K562 (cell line): ENCODE data around the gene IVL. TPM values are rescaled to one million over a fixed set of nuclear protein-coding genes. Genes with fewer than 3 reads are reported as not detected.

Source experiments
- ATAC-seq: fragments of 200-7000 bp; cut with Tn5 transposase; 3 replicates; pipeline ENCODE4 v1.9.1; 2020; ENCODE audit warnings: moderate library complexity
- Bru-seq: library from RNA; stranded (reverse); fragments of 400-500 nt; gene quantifications from one replicate; lab custom pipeline; 2021; lab: Mats Ljungman, UMichigan
- BruChase-seq, 2 experiments: library from RNA; stranded (reverse); fragments of 400-500 nt; gene quantifications; one replicate each; lab custom pipeline; 2021; lab: Mats Ljungman, UMichigan
- BruUV-seq: library from RNA; stranded (reverse); fragments of 400-500 nt; replicated peaks from 2 replicates; lab custom pipeline; 2021; lab: Mats Ljungman, UMichigan
- CTCF ChIA-PET: fragments of 300-600 bp; formaldehyde crosslinking; extraction: SDS; loops from one replicate; lab custom pipeline; 2021; ENCODE audit warnings: low intra/inter-chr PET ratio; lab: Yijun Ruan, JAX
- POLR2A ChIA-PET: fragments of 300-600, 350-650 bp; sonication (Branson Sonifier 250); formaldehyde crosslinking; extraction: SDS; loops from one replicate; lab custom pipeline; 2021; ENCODE audit warnings: antibody characterized with exemption, inconsistent platforms; lab: Yijun Ruan, JAX
- DNase-seq, 4 experiments: peaks; one replicate each; pipeline versions ENCODE4 v3.0.0 to v3.0.0-alpha.2; 2011 to 2018; ENCODE audit warnings: low spot score in 3 of 4, mixed read lengths in 3 of 4; ENCODE audit errors: extremely low read depth in 1 of 4
- FAIRE-seq: peaks from 2 replicates; lab custom pipeline; 2011; peaks lifted over from hg19 to GRCh38; lab: Jason Lieb, UNC
- H2AFZ ChIP-seq: 2 replicates; pipeline ENCODE4 v1.6.0; 2011; ENCODE audit warnings: low read depth, low read length, control low read depth, inconsistent platforms
- H3K27ac ChIP-seq: fragments of 200-600 bp; 3 replicates; pipeline ENCODE4 v1.8.0; 2011; ENCODE audit warnings: low read depth, mild to moderate bottlenecking, control low read depth, inconsistent platforms, low read length, moderate library complexity, mixed read lengths; ENCODE audit errors: extremely low read depth
- H3K27me3 ChIP-seq, 2 experiments: fragments of 300-600 bp in 1 of 2; 2 replicates in 1 of 2; 3 replicates in 1 of 2; pipeline versions ENCODE4 v1.6.0 to v1.8.0; 2011; ENCODE audit warnings: inconsistent platforms in 2 of 2, low read length in 2 of 2, mild to moderate bottlenecking in 1 of 2, mixed read lengths in 1 of 2, moderate library complexity in 1 of 2; ENCODE audit not compliant: control insufficient read depth in 2 of 2, insufficient read depth in 2 of 2
- H3K36me3 ChIP-seq: fragments of 300-600 bp; 3 replicates; pipeline ENCODE4 v1.8.0; 2011; ENCODE audit warnings: mild to moderate bottlenecking, low read length, inconsistent platforms; ENCODE audit not compliant: control insufficient read depth, insufficient read depth
- H3K4me1 ChIP-seq, 2 experiments: fragments of 200-600 bp in 1 of 2; replicated peaks in 1 of 2; 2 replicates in 1 of 2; 3 replicates in 1 of 2; pipeline versions ENCODE4 v1.5.1 to v1.8.0; 2011; ENCODE audit warnings: inconsistent platforms in 2 of 2, low read length in 2 of 2, mild to moderate bottlenecking in 1 of 2, mixed read lengths in 1 of 2, moderate library complexity in 1 of 2; ENCODE audit not compliant: control insufficient read depth in 2 of 2, insufficient read depth in 2 of 2
- H3K4me2 ChIP-seq: 2 replicates; pipeline ENCODE4 v1.6.1; 2011; ENCODE audit warnings: low read length, control low read depth, inconsistent platforms, mixed read lengths; ENCODE audit not compliant: insufficient read depth
- H3K4me3 ChIP-seq: fragments of 200-600 bp; sonication (generic), shearing (Covaris generic); 2 replicates; pipeline ENCODE4 v1.5.1; 2016; ENCODE audit warnings: control low read depth, inconsistent platforms
- H3K79me2 ChIP-seq: fragments of 200-600 bp; 3 replicates; pipeline ENCODE4 v1.8.0; 2011; ENCODE audit warnings: low read length, inconsistent platforms; ENCODE audit not compliant: control insufficient read depth, insufficient read depth
- H3K9ac ChIP-seq, 2 experiments: 2 replicates each; pipeline versions ENCODE4 v1.6.0 to v1.6.1; 2011; ENCODE audit warnings: low read depth in 2 of 2, low read length in 2 of 2, control low read depth in 1 of 2, inconsistent platforms in 1 of 2, mild to moderate bottlenecking in 1 of 2, mixed read lengths in 1 of 2; ENCODE audit not compliant: insufficient read depth in 1 of 2
- H3K9me1 ChIP-seq: one replicate; pipeline ENCODE4 v1.6.0; 2011; ENCODE audit warnings: inconsistent platforms, mild to moderate bottlenecking, low read length, moderate library complexity; ENCODE audit not compliant: control insufficient read depth, insufficient read depth
- H3K9me3 ChIP-seq: replicated peaks from 2 replicates; pipeline ENCODE4 v1.5.1; 2011; ENCODE audit warnings: low read depth, low read length, inconsistent platforms; ENCODE audit not compliant: control insufficient read depth, insufficient read depth
- H4K20me1 ChIP-seq: replicated peaks from 2 replicates; pipeline ENCODE4 v1.6.1; 2011; ENCODE audit warnings: low read length, inconsistent platforms, mixed read lengths; ENCODE audit not compliant: control insufficient read depth, insufficient read depth
- BACH1 ChIP-seq: fragments of 200-800 bp; sonication (Bioruptor generic); IDR thresholded peaks from 2 replicates; pipeline ENCODE4 v1.6.1; 2016; ENCODE audit warnings: missing genetic modification characterization, missing compliant biosample characterization
- MAZ ChIP-seq, 2 experiments: fragments of 450-650 bp in 1 of 2; sonication (generic) in 1 of 2; formaldehyde crosslinking; IDR thresholded peaks in 1 of 2; conservative IDR thresholded peaks in 1 of 2; 2 replicates each; pipeline versions ENCODE4 v1.4.0 to v1.5.0; 2020; ENCODE audit warnings: mild to moderate bottlenecking in 1 of 2, missing genetic modification reagents in 1 of 2
- PRDM10 ChIP-seq: fragments of 450-650 bp; IDR thresholded peaks from 2 replicates; pipeline ENCODE4 v1.6.1; 2018; ENCODE audit not compliant: partially characterized antibody
- SAP30 ChIP-seq: fragments of 200-600 bp; sonication (generic); IDR thresholded peaks from 2 replicates; pipeline ENCODE4 v1.6.1; 2012; ENCODE audit warnings: borderline replicate concordance, low read depth, mild to moderate bottlenecking, moderate library complexity, low read length, control low read depth, inconsistent platforms; ENCODE audit not compliant: insufficient read depth, poor library complexity, severe bottlenecking
- ZEB2 ChIP-seq: fragments of 450-650 bp; IDR thresholded peaks from 2 replicates; pipeline ENCODE4 v1.6.1; 2016
- WGBS: fragments of 100-300 bp; shearing (Covaris generic); methylation state at CpG from one replicate; pipeline ENCODE4 v1.1.6; 2016; ENCODE audit warnings: low coverage, mixed read lengths; ENCODE audit not compliant: insufficient coverage; ENCODE audit errors: missing lambda C conversion rate; 5-methylcytosine and 5-hydroxymethylcytosine counted together
- in situ Hi-C: fragments of 300-500 bp; cut with MboI; formaldehyde crosslinking; loops from 4 replicates; pipeline ENCODE4 v1.15.0; 2018; ENCODE audit warnings: inconsistent platforms, mixed read lengths
- intact Hi-C: fragments of 100-400 bp; cut with micrococcal nuclease; formaldehyde crosslinking; loops from 2 replicates; pipeline ENCODE4 v1.14.2; 2022
- long read RNA-seq, 3 experiments: library from polyadenylated mRNA in 2 of 3; library from RNA in 1 of 3; unstranded in 2 of 3; stranded (forward) in 1 of 3; transcript quantifications; one replicate each; pipeline ENCODE4 v2.0.0, GENCODE V29; 2019 to 2022
- polyA minus RNA-seq, 3 experiments: library from RNA; depleted of rRNA, polyadenylated mRNA; stranded (reverse); fragments of >200 nt; gene quantifications; 2 replicates each; pipeline ENCODE4 v1.2.3, GENCODE V29; 2011
- polyA plus RNA-seq, 8 experiments: library from polyadenylated mRNA; depleted of rRNA in 4 of 8; stranded (reverse) in 5 of 8; unstranded in 3 of 8; fragments of >200 nt; fragmentation: Nextera tagmentation in 2 of 8; fragmentation: Illumina TruSeq in 1 of 8; extraction: Ambion mirVana in 2 of 8; extraction: Trizol in 1 of 8; gene quantifications; 2 replicates each; pipeline versions ENCODE4 v1.2.1 to v1.2.3, GENCODE V29; 2011 to 2014; ENCODE audit warnings: inconsistent platforms in 1 of 8, missing spikeins in 1 of 8
- total RNA-seq, 7 experiments: library from RNA; depleted of rRNA in 6 of 7; stranded (reverse); fragments of >200 nt in 6 of 7; fragmentation: Illumina TruSeq in 2 of 7; extraction: Trizol in 2 of 7; gene quantifications; 2 replicates each; pipeline versions ENCODE4 v1.2.1 to v1.2.3, GENCODE V29; 2011 to 2021; ENCODE audit warnings: low replicate concordance in 1 of 7
- TF ChIP-seq, protein P1 (sequence below): fragments of 450-650 bp; formaldehyde crosslinking; IDR thresholded peaks from 2 replicates; pipeline ENCODE4 v1.4.0; 2022; ENCODE audit warnings: mild to moderate bottlenecking, moderate library complexity
- TF ChIP-seq, protein P2 (sequence below): fragments of 450-650 bp; formaldehyde crosslinking; IDR thresholded peaks from 2 replicates; pipeline ENCODE4 v1.4.0; 2022; ENCODE audit warnings: missing genetic modification characterization

The IVL gene, protein sequence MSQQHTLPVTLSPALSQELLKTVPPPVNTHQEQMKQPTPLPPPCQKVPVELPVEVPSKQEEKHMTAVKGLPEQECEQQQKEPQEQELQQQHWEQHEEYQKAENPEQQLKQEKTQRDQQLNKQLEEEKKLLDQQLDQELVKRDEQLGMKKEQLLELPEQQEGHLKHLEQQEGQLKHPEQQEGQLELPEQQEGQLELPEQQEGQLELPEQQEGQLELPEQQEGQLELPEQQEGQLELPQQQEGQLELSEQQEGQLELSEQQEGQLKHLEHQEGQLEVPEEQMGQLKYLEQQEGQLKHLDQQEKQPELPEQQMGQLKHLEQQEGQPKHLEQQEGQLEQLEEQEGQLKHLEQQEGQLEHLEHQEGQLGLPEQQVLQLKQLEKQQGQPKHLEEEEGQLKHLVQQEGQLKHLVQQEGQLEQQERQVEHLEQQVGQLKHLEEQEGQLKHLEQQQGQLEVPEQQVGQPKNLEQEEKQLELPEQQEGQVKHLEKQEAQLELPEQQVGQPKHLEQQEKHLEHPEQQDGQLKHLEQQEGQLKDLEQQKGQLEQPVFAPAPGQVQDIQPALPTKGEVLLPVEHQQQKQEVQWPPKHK
- total RNA-seq (2011; cell fraction: chromatin; rRNA removed; ENCODE audit: low replicate concordance), result not detected in 2 replicates
- total RNA-seq (2011; cell fraction: nucleolus; rRNA removed), result not detected in 2 replicates
- not detected in 2 replicates for total RNA-seq (2011; cell fraction: nucleoplasm; rRNA removed)
- total RNA-seq (2014; rRNA removed), result not detected in 2 replicates
- total RNA-seq (2014; rRNA removed; fragmentation: Illumina TruSeq; extraction: Trizol), result not detected in 2 replicates
- total RNA-seq (2015; rRNA removed; fragmentation: Illumina TruSeq; extraction: Trizol), result not detected in 2 replicates
- total RNA-seq (2021), result not detected in 2 replicates
- not detected in 2 replicates for polyA plus RNA-seq (2011; rRNA removed)
- polyA plus RNA-seq (2011; cell fraction: cytosol; rRNA removed), result not detected in 2 replicates
- polyA plus RNA-seq (2011; cell fraction: nucleus; rRNA removed), result not detected in 2 replicates
- polyA plus RNA-seq (2012), result not detected in 2 replicates
- polyA plus RNA-seq (2014; fragmentation: Illumina TruSeq; extraction: Trizol), result not detected in 2 replicates
- polyA plus RNA-seq (2014; fragmentation: Nextera tagmentation; extraction: Ambion mirVana), result not detected
- not detected in 2 replicates for polyA plus RNA-seq (2014; rRNA removed)
- not detected in 2 replicates for polyA minus RNA-seq (2011; rRNA and poly(A)+ RNA removed)
- not detected in 2 replicates for polyA minus RNA-seq (2011; cell fraction: cytosol; rRNA and poly(A)+ RNA removed)
- not detected in 2 replicates for polyA minus RNA-seq (2011; cell fraction: nucleus; rRNA and poly(A)+ RNA removed)
- not detected for Bru-seq, nascent RNA
- BruChase-seq, experiment 1, labeled RNA remaining after a 2-hour chase, result not detected
- BruChase-seq, experiment 2, labeled RNA remaining after a 6-hour chase, result not detected
- long read RNA-seq, experiment 1, result 0 reads
- long read RNA-seq, experiment 2, result 0 reads
- long read RNA-seq, experiment 3, result 0 reads

GRCh38 chr1:152907686-152908601, at the start of gene IVL:
IVL (plus strand) TSS chr1:152908546; CDS start chr1:152909798, 1,252 bp downstream.
- Histone ChIP-seq H3K4me2 (no peak within 1 kb of the TSS), H3K27ac (no peak within 1 kb of the TSS), H2AFZ (no peak within 1 kb of the TSS), H3K27me3 (peaks cover 0 to 4% of the 10 kb centered on the region in 2 experiments; a peak in 1 of 5 replicates), H3K9me3 (no peaks in the 10 kb centered on the region), H3K36me3 (no peaks in the 10 kb centered on the region), H4K20me1 (no peaks in the 10 kb centered on the region), H3K79me2 (no peaks in the 10 kb centered on the region), H3K9ac (no peak within 1 kb of the TSS), H3K4me3 (no peak within 1 kb of the TSS), H3K9me1 (no peaks in the 10 kb centered on the region), H3K4me1 (no peaks in the 10 kb centered on the region)
- FAIRE-seq, result no peak
- BruUV-seq, result no TSS peak
- no peak for ATAC-seq
- CTCF ChIA-PET, result no interaction called here
- WGBS, result 0% methylated on average over 4 of the region's 4 CpGs
- intact Hi-C loops, result no loop called here
- DNase-seq, result no peak
- POLR2A ChIA-PET, result interaction anchor here (1.2 kb wide), 1 partner anchor 9 kb away, joined by 3 read pairs; no protein-coding TSS in a partner anchor
- in situ Hi-C loops, result no loop called here
- TF ChIP-seq PRDM10 (no peak), ZEB2 (no peak), MAZ (CRISPR knock-in tag; conservative IDR thresholded peaks at IDR 0.05 in 1 of 2, IDR thresholded peaks at IDR 0.05 in 1 of 2) (no peak), SAP30 (no peak), BACH1 (no peak)
- TF ChIP-seq, protein P1, sequence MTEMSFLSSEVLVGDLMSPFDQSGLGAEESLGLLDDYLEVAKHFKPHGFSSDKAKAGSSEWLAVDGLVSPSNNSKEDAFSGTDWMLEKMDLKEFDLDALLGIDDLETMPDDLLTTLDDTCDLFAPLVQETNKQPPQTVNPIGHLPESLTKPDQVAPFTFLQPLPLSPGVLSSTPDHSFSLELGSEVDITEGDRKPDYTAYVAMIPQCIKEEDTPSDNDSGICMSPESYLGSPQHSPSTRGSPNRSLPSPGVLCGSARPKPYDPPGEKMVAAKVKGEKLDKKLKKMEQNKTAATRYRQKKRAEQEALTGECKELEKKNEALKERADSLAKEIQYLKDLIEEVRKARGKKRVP (CRISPR knock-in tag), result no peak
- TF ChIP-seq, protein P2, sequence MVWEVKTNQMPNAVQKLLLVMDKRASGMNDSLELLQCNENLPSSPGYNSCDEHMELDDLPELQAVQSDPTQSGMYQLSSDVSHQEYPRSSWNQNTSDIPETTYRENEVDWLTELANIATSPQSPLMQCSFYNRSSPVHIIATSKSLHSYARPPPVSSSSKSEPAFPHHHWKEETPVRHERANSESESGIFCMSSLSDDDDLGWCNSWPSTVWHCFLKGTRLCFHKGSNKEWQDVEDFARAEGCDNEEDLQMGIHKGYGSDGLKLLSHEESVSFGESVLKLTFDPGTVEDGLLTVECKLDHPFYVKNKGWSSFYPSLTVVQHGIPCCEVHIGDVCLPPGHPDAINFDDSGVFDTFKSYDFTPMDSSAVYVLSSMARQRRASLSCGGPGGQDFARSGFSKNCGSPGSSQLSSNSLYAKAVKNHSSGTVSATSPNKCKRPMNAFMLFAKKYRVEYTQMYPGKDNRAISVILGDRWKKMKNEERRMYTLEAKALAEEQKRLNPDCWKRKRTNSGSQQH (CRISPR knock-in tag), result no peak
